B cell (primary cell): Measurements from ENCODE around the gene GCSAML. TPM values are rescaled to one million over a fixed set of nuclear protein-coding genes. Genes with fewer than 3 reads are reported as not detected.

Source experiments
- ATAC-seq: fragments of 200-7000 bp; cut with Tn5 transposase; one replicate; pipeline ENCODE4 v1.10.0; 2021; ENCODE audit warnings: low read depth, mild to moderate bottlenecking, moderate number of reproducible peaks, moderate library complexity
- CTCF ChIA-PET: fragments of 350-600 bp; sonication (Branson Sonifier 250); formaldehyde crosslinking; loops from one replicate; lab custom pipeline; 2021; ENCODE audit warnings: antibody characterized with exemption, inconsistent platforms; lab: Charles Lee
- POLR2A ChIA-PET: fragments of 350-600 bp; sonication (Branson Sonifier 250); formaldehyde crosslinking; loops from one replicate; lab custom pipeline; 2021; ENCODE audit warnings: antibody characterized with exemption; lab: Charles Lee
- DNase-seq: peaks from one replicate; pipeline ENCODE4 v3.0.0; 2013
- H2AFZ ChIP-seq: 2 replicates; pipeline ENCODE4 v1.6.1; 2012; ENCODE audit warnings: mild to moderate bottlenecking, low read depth, low read length; ENCODE audit not compliant: insufficient read depth, poor library complexity, severe bottlenecking
- H3K27ac ChIP-seq, 2 donors: 1 replicate in 1 of 2; 2 replicates in 1 of 2; pipeline ENCODE4 v1.5.1; 2012 to 2013; ENCODE audit warnings: low read length in 2 of 2, mild to moderate bottlenecking in 2 of 2, moderate library complexity in 1 of 2
- H3K27me3 ChIP-seq, 4 experiments: fragments of 200-600 bp in 1 of 4; sonication (generic) in 1 of 4; replicated peaks in 1 of 4; 1 replicate in 2 of 4; 2 replicates in 2 of 4; pipeline versions ENCODE4 v1.6.1 to v1.7.0; 2013 to 2016; ENCODE audit warnings: low read length in 3 of 4, mild to moderate bottlenecking in 2 of 4, mixed read lengths in 1 of 4, moderate library complexity in 1 of 4; ENCODE audit not compliant: insufficient read depth in 4 of 4, control insufficient read depth in 3 of 4; ENCODE audit errors: control extremely low read depth in 1 of 4
- H3K36me3 ChIP-seq, 2 experiments: replicated peaks in 1 of 2; 1 replicate in 1 of 2; 2 replicates in 1 of 2; pipeline versions ENCODE4 v1.6.1 to v1.7.1; 2013; ENCODE audit warnings: low read length in 1 of 2; ENCODE audit not compliant: insufficient read depth in 2 of 2, control insufficient read depth in 1 of 2; ENCODE audit errors: control extremely low read depth in 1 of 2, extremely low read depth in 1 of 2
- H3K4me1 ChIP-seq, 2 donors: fragments of 200-600 bp in 1 of 2; sonication (generic) in 1 of 2; 1 replicate in 1 of 2; 2 replicates in 1 of 2; pipeline versions ENCODE4 v1.5.1 to v1.6.1; 2013 to 2017; ENCODE audit warnings: low read length in 2 of 2; ENCODE audit not compliant: control insufficient read depth in 2 of 2, insufficient read depth in 2 of 2
- H3K4me2 ChIP-seq: replicated peaks from 2 replicates; pipeline ENCODE3; 2012; ENCODE audit warnings: mild to moderate bottlenecking, low read depth, low read length; ENCODE audit not compliant: poor library complexity, severe bottlenecking
- H3K4me3 ChIP-seq, 5 experiments: fragments of 200-600 bp in 1 of 5; sonication (generic) in 1 of 5; 1 replicate in 3 of 5; 2 replicates in 2 of 5; pipeline versions ENCODE4 v1.5.1 to v1.7.0; 2011 to 2016; ENCODE audit warnings: low read length in 4 of 5, mild to moderate bottlenecking in 4 of 5, low read depth in 2 of 5, control low read depth in 1 of 5, moderate library complexity in 1 of 5; ENCODE audit not compliant: insufficient read depth in 1 of 5; ENCODE audit errors: control extremely low read depth in 1 of 5, extremely low read depth in 1 of 5
- H3K79me2 ChIP-seq: fragments of 200-600 bp; sonication (generic); one replicate; pipeline ENCODE4 v1.6.0; 2016; ENCODE audit warnings: low read length; ENCODE audit not compliant: control insufficient read depth, insufficient read depth
- H3K9ac ChIP-seq: fragments of 200-600 bp; sonication (generic); 2 replicates; pipeline ENCODE4 v1.6.1; 2017; ENCODE audit warnings: mild to moderate bottlenecking, low read length, moderate library complexity
- H3K9me3 ChIP-seq, 3 donors: one replicate each; pipeline versions ENCODE4 v1.6.1 to v1.7.1; 2013; ENCODE audit warnings: low read length in 2 of 3; ENCODE audit not compliant: control insufficient read depth in 2 of 3, insufficient read depth in 1 of 3; ENCODE audit errors: control extremely low read depth in 1 of 3
- H4K20me1 ChIP-seq: 2 replicates; pipeline ENCODE4 v1.6.0; 2012; ENCODE audit warnings: mild to moderate bottlenecking, low read length; ENCODE audit not compliant: insufficient read depth, control insufficient read depth, poor library complexity, severe bottlenecking
- H3K27ac Mint-ChIP-seq: one replicate; pipeline ENCODE4 v1.8.0; 2021; ENCODE audit warnings: mixed read lengths
- H3K27me3 Mint-ChIP-seq: one replicate; pipeline ENCODE4 v1.8.0; 2021; ENCODE audit warnings: mixed read lengths
- H3K4me1 Mint-ChIP-seq: one replicate; pipeline ENCODE4 v1.8.0; 2021; ENCODE audit warnings: mixed read lengths
- H3K4me3 Mint-ChIP-seq: one replicate; pipeline ENCODE4 v1.8.0; 2021; ENCODE audit warnings: mixed read lengths
- H3K9me3 Mint-ChIP-seq: one replicate; pipeline ENCODE4 v1.8.0; 2022; ENCODE audit warnings: mixed read lengths; ENCODE audit not compliant: insufficient read depth
- CTCF ChIP-seq: fragments of 200-600 bp; IDR thresholded peaks from one replicate; pipeline ENCODE4 v1.8.0; 2022; ENCODE audit warnings: antibody characterized with exemption, mild to moderate bottlenecking
- EZH2 ChIP-seq: IDR thresholded peaks from 2 replicates; pipeline ENCODE4 v1.6.1; 2012; ENCODE audit warnings: borderline replicate concordance, low read depth, mild to moderate bottlenecking, moderate library complexity, low read length; ENCODE audit not compliant: insufficient read depth, poor library complexity, severe bottlenecking
- WGBS: methylation state at CpG from one replicate; pipeline ENCODE4 v1.1.5; 2013; ENCODE audit warnings: missing lambda C conversion rate; ENCODE audit not compliant: insufficient coverage; 5-methylcytosine and 5-hydroxymethylcytosine counted together
- intact Hi-C: fragments of 100-400 bp; cut with micrococcal nuclease; formaldehyde crosslinking; loops from one replicate; pipeline ENCODE4 v1.10.0; 2022
- polyA plus RNA-seq: library from polyadenylated mRNA; depleted of rRNA; stranded (reverse); fragments of >200 nt; gene quantifications from 2 replicates; pipeline ENCODE4 v1.2.3, GENCODE V29; 2012
- total RNA-seq, 2 donors: library from RNA; stranded (reverse); fragments of 120-200 nt in 1 of 2; gene quantifications; 1 replicate in 1 of 2; 2 replicates in 1 of 2; pipeline versions ENCODE4 v1.2.3 to v1.2.4, GENCODE V29; 2013 to 2022

GCSAML gene
- total and polyA plus RNA-seq, 2 donors (not counting 1 experiment from before 2014, with no cell fraction given), result not detected

GRCh38 chr1:247538561-247538960, 10.4 kb upstream of the GCSAML start:
- Mint-ChIP-seq H3K4me1 (peaks cover 4% of the 10 kb centered on the region), H3K27me3 (peaks cover 24% of the 10 kb centered on the region), H3K9me3 (peaks cover 2% of the 10 kb centered on the region), H3K27ac (no peak overlapping the region), H3K4me3 (no peak overlapping the region)
- H3K79me2 ChIP-seq, result no peaks in the 10 kb centered on the region
- peaks cover 0 to 5% (median 0%) of the 10 kb centered on the region in 4 experiments for H3K27me3 ChIP-seq
- TF ChIP-seq EZH2 (no peak), CTCF (no peak)
- WGBS, result 86% methylated on average over 5 of the region's 5 CpGs
- no peak overlapping the region for H3K4me2 ChIP-seq
- DNase-seq, result no peak
- ATAC-seq, result no peak
- H3K4me1 ChIP-seq, result peaks cover 2 to 3% of the 10 kb centered on the region in 2 donors
- ChIA-PET POLR2A (no interaction called here), CTCF (no interaction called here)
- H3K27ac ChIP-seq, result no peak overlapping the region
- H3K9me3 ChIP-seq, result no peaks in the 10 kb centered on the region
- H3K4me3 ChIP-seq, result no peak overlapping the region
- intact Hi-C loops, result no loop called here
- no peak overlapping the region for H3K9ac ChIP-seq
- H3K36me3 ChIP-seq, result no peaks in the 10 kb centered on the region
- H2AFZ ChIP-seq, result no peak overlapping the region
- no peaks in the 10 kb centered on the region for H4K20me1 ChIP-seq

GRCh38 chr1:247539215-247539614, 9.7 kb upstream of the GCSAML start:
- no peak overlapping the region for H3K4me3 ChIP-seq
- no peak overlapping the region for H3K9ac ChIP-seq
- no peak overlapping the region for H3K27ac ChIP-seq
- H2AFZ ChIP-seq, result no peak overlapping the region
- ChIA-PET POLR2A (no interaction called here), CTCF (no interaction called here)
- H3K4me1 Mint-ChIP-seq, result peaks cover 4% of the 10 kb centered on the region
- H3K27ac Mint-ChIP-seq, result no peak overlapping the region
- peaks cover 2% of the 10 kb centered on the region for H3K9me3 Mint-ChIP-seq
- peaks cover 24% of the 10 kb centered on the region for H3K27me3 Mint-ChIP-seq
- H3K79me2 ChIP-seq, result no peaks in the 10 kb centered on the region
- no peaks in the 10 kb centered on the region for H4K20me1 ChIP-seq
- intact Hi-C loops, result no loop called here
- DNase-seq, result no peak
- peaks cover 2 to 3% of the 10 kb centered on the region in 2 donors for H3K4me1 ChIP-seq
- peaks cover 0 to 5% (median 0%) of the 10 kb centered on the region in 4 experiments for H3K27me3 ChIP-seq
- no peak for ATAC-seq
- no peak for TF ChIP-seq CTCF
- no peak for TF ChIP-seq EZH2
- no peak overlapping the region for H3K4me2 ChIP-seq
- H3K4me3 Mint-ChIP-seq, result no peak overlapping the region
- 92% methylated on average over 3 of the region's 6 CpGs for WGBS
- no peaks in the 10 kb centered on the region for H3K9me3 ChIP-seq
- H3K36me3 ChIP-seq, result no peaks in the 10 kb centered on the region
